H9 (cell line): ENCODE data around the gene DFFB. TPM values are rescaled to one million over a fixed set of nuclear protein-coding genes. Genes with fewer than 3 reads are reported as not detected.
A peak's percentile ranks its signal among the peaks of the same experiment; 100 is the strongest.

Source experiments
- DNase-seq: peaks from one replicate; pipeline ENCODE4 v3.0.0-alpha.2; 2017
- H2AFZ ChIP-seq: one replicate; pipeline ENCODE4 v1.6.1; 2013; ENCODE audit warnings: mild to moderate bottlenecking, low read length, control low read depth, moderate library complexity
- H2AK5ac ChIP-seq: 2 replicates; pipeline ENCODE4 v1.6.1; 2013; ENCODE audit warnings: low read length, control low read depth, mixed read lengths; ENCODE audit not compliant: insufficient read length
- H2BK120ac ChIP-seq: one replicate; pipeline ENCODE4 v1.6.1; 2013; ENCODE audit warnings: low read depth, mild to moderate bottlenecking, low read length, control low read depth, inconsistent platforms; ENCODE audit not compliant: poor library complexity, severe bottlenecking
- H2BK12ac ChIP-seq: 2 replicates; pipeline ENCODE4 v1.6.1; 2013; ENCODE audit warnings: low read length, control low read depth, mixed read lengths, low read depth; ENCODE audit not compliant: insufficient read length
- H2BK15ac ChIP-seq: 2 replicates; pipeline ENCODE4 v1.6.1; 2013; ENCODE audit warnings: low read depth, low read length, control low read depth
- H2BK20ac ChIP-seq: one replicate; pipeline ENCODE4 v1.6.1; 2013; ENCODE audit warnings: low read depth, mild to moderate bottlenecking, low read length, control low read depth, inconsistent platforms; ENCODE audit not compliant: poor library complexity, severe bottlenecking
- H2BK5ac ChIP-seq: 2 replicates; pipeline ENCODE4 v1.6.1; 2013; ENCODE audit warnings: low read length, control low read depth, mixed read lengths; ENCODE audit not compliant: insufficient read length
- H3K14ac ChIP-seq: 2 replicates; pipeline ENCODE4 v1.6.1; 2013; ENCODE audit warnings: low read length, control low read depth; ENCODE audit not compliant: insufficient read depth
- H3K18ac ChIP-seq: 2 replicates; pipeline ENCODE4 v1.6.1; 2013; ENCODE audit warnings: low read depth, mild to moderate bottlenecking, mixed read lengths, low read length, control low read depth; ENCODE audit not compliant: insufficient read length
- H3K23ac ChIP-seq: 2 replicates; pipeline ENCODE4 v1.6.1; 2013; ENCODE audit warnings: low read length, control low read depth, mixed read lengths, low read depth; ENCODE audit not compliant: insufficient read length
- H3K23me2 ChIP-seq: 2 replicates; pipeline ENCODE4 v1.6.1; 2013; ENCODE audit warnings: low read depth, mild to moderate bottlenecking, mixed read lengths, low read length, control low read depth; ENCODE audit not compliant: insufficient read length, poor library complexity, severe bottlenecking
- H3K27ac ChIP-seq: 2 replicates; pipeline ENCODE4 v1.5.1; 2013; ENCODE audit warnings: low read length, control low read depth, mixed read lengths, low read depth; ENCODE audit not compliant: insufficient read length
- H3K27me3 ChIP-seq: 2 replicates; pipeline ENCODE4 v1.6.1; 2013; ENCODE audit warnings: low read length, control low read depth, inconsistent platforms; ENCODE audit not compliant: insufficient read depth
- H3K4ac ChIP-seq: 2 replicates; pipeline ENCODE4 v1.6.1; 2013; ENCODE audit warnings: low read depth, mild to moderate bottlenecking, control low read depth, inconsistent platforms, low read length, moderate library complexity
- H3K4me1 ChIP-seq: 2 replicates; pipeline ENCODE4 v1.6.1; 2013; ENCODE audit warnings: low read length, control low read depth, inconsistent platforms; ENCODE audit not compliant: insufficient read depth
- H3K4me2 ChIP-seq: 2 replicates; pipeline ENCODE4 v1.6.1; 2013; ENCODE audit warnings: low read length, control low read depth, mixed read lengths; ENCODE audit not compliant: insufficient read length, insufficient read depth
- H3K56ac ChIP-seq: 2 replicates; pipeline ENCODE4 v1.6.1; 2013; ENCODE audit warnings: low read depth, mild to moderate bottlenecking, mixed read lengths, low read length, control low read depth; ENCODE audit not compliant: insufficient read length
- H3K79me1 ChIP-seq: 2 replicates; pipeline ENCODE4 v1.6.1; 2013; ENCODE audit warnings: low read depth, mild to moderate bottlenecking, moderate library complexity, low read length, control low read depth, inconsistent platforms; ENCODE audit not compliant: insufficient read depth, poor library complexity, severe bottlenecking
- H3K79me2 ChIP-seq: 2 replicates; pipeline ENCODE4 v1.6.1; 2013; ENCODE audit warnings: low read length, control low read depth, inconsistent platforms; ENCODE audit not compliant: insufficient read depth
- H3K9ac ChIP-seq: 2 replicates; pipeline ENCODE4 v1.6.1; 2013; ENCODE audit warnings: low read length, control low read depth, mixed read lengths; ENCODE audit not compliant: insufficient read length; ENCODE audit errors: extremely low read depth
- H3K9me3 ChIP-seq: one replicate; pipeline ENCODE4 v1.6.1; 2013; ENCODE audit warnings: low read depth, low read length, inconsistent platforms; ENCODE audit not compliant: control insufficient read depth
- H3T11ph ChIP-seq: one replicate; pipeline ENCODE4 v1.6.1; 2013; ENCODE audit warnings: mild to moderate bottlenecking, low read length, control low read depth, inconsistent platforms
- H4K20me1 ChIP-seq: one replicate; pipeline ENCODE4 v1.6.1; 2013; ENCODE audit not compliant: control insufficient read depth, insufficient read length, insufficient read depth
- H4K5ac ChIP-seq: 2 replicates; pipeline ENCODE4 v1.6.1; 2013; ENCODE audit warnings: low read depth, mild to moderate bottlenecking, mixed read lengths, low read length, control low read depth; ENCODE audit not compliant: insufficient read length
- H4K8ac ChIP-seq: replicated peaks from 2 replicates; pipeline ENCODE4 v1.6.1; 2013; ENCODE audit warnings: low read length, control low read depth, mixed read lengths, low read depth; ENCODE audit not compliant: insufficient read length
- H4K91ac ChIP-seq: 2 replicates; pipeline ENCODE4 v1.6.1; 2013; ENCODE audit warnings: low read depth, mild to moderate bottlenecking, moderate library complexity, mixed read lengths, low read length, control low read depth; ENCODE audit not compliant: insufficient read length
- H3K27ac Mint-ChIP-seq, 3 experiments: 2 replicates in 2 of 3; 3 replicates in 1 of 3; pipeline ENCODE4 v1.8.0; 2020 to 2021; ENCODE audit warnings: mixed read lengths in 3 of 3, mild to moderate bottlenecking in 1 of 3, moderate library complexity in 1 of 3
- H3K27me3 Mint-ChIP-seq: 2 replicates; pipeline ENCODE4 v1.8.0; 2021; ENCODE audit warnings: low read depth, mild to moderate bottlenecking, moderate library complexity, mixed read lengths
- H3K36me3 Mint-ChIP-seq, 3 experiments: 2 replicates in 2 of 3; 3 replicates in 1 of 3; pipeline ENCODE4 v1.8.0; 2020 to 2021; ENCODE audit warnings: low read depth in 3 of 3, mixed read lengths in 3 of 3; ENCODE audit not compliant: insufficient read depth in 1 of 3
- H3K4me1 Mint-ChIP-seq, 2 experiments: 2 replicates each; pipeline ENCODE4 v1.8.0; 2020; ENCODE audit warnings: mixed read lengths in 2 of 2
- H3K4me3 Mint-ChIP-seq, 2 experiments: 2 replicates in 1 of 2; 3 replicates in 1 of 2; pipeline ENCODE4 v1.8.0; 2020 to 2021; ENCODE audit warnings: mild to moderate bottlenecking in 2 of 2, mixed read lengths in 2 of 2, moderate library complexity in 1 of 2
- H3K9me3 Mint-ChIP-seq, 2 experiments: 2 replicates in 1 of 2; 3 replicates in 1 of 2; pipeline ENCODE4 v1.8.0; 2020; ENCODE audit warnings: mild to moderate bottlenecking in 2 of 2, mixed read lengths in 2 of 2, moderate library complexity in 1 of 2
- CTCF ChIP-seq: fragments of 200-600 bp; sonication (generic); conservative IDR thresholded peaks from 3 replicates; pipeline ENCODE4 v1.8.0; 2021; ENCODE audit warnings: antibody characterized with exemption, mild to moderate bottlenecking
- WGBS: extraction: QIAGEN DNeasy Blood & Tissue Kit; methylation state at CpG from one replicate; pipeline ENCODE4 v1.1.7; 2013; ENCODE audit warnings: missing lambda C conversion rate, low lambda C conversion rate, mixed read lengths; ENCODE audit not compliant: insufficient read length; ENCODE audit errors: extremely low coverage; 5-methylcytosine and 5-hydroxymethylcytosine counted together
- total RNA-seq: library from RNA; stranded (reverse); gene quantifications from 2 replicates; pipeline ENCODE4 v1.2.1, GENCODE V29; 2021

The DFFB gene
- total RNA-seq, 1 experiment from 2014 or later, result 9.7 TPM

GRCh38 chr1:3892748-3893147 is 35.5 kb downstream of the DFFB start:
- H2BK5ac ChIP-seq, result no peak overlapping the region
- peaks cover 11% of the 10 kb centered on the region for H3K79me1 ChIP-seq
- H3K23ac ChIP-seq, result no peak overlapping the region
- no peak overlapping the region for H2AFZ ChIP-seq
- no peak overlapping the region for H3K27ac ChIP-seq
- H4K20me1 ChIP-seq, result no peaks in the 10 kb centered on the region
- peaks cover 4 to 5% of the 10 kb centered on the region in 2 experiments; a peak in 4 of 5 replicates for H3K9me3 Mint-ChIP-seq
- H3K14ac ChIP-seq, result no peak overlapping the region
- H2BK15ac ChIP-seq, result no peak overlapping the region
- no peak overlapping the region for H3K4me3 Mint-ChIP-seq
- no peak overlapping the region for H3K9ac ChIP-seq
- TF ChIP-seq CTCF, result no peak
- H3K56ac ChIP-seq, result no peak overlapping the region
- no peak overlapping the region for H2BK120ac ChIP-seq
- no peaks in the 10 kb centered on the region for H3K9me3 ChIP-seq
- no peak for DNase-seq
- no peak overlapping the region for H2BK20ac ChIP-seq
- no peak overlapping the region for H2BK12ac ChIP-seq
- H4K8ac ChIP-seq, result no peak overlapping the region
- H3K27ac Mint-ChIP-seq, result peak overlapping the region in 1 of 3 experiments; percentile 82; a peak in 2 of 7 replicates
- H3K4me1 ChIP-seq, result no peaks in the 10 kb centered on the region
- no peak overlapping the region for H4K91ac ChIP-seq
- no peak overlapping the region for H3K4me2 ChIP-seq
- no peaks in the 10 kb centered on the region; the same call in 1 of the 2 replicates for H3K27me3 Mint-ChIP-seq
- no peak overlapping the region for H2AK5ac ChIP-seq
- H3K4me1 Mint-ChIP-seq, result peaks cover 0 to 6% of the 10 kb centered on the region in 2 experiments; a peak in 2 of 4 replicates
- no peak overlapping the region for H4K5ac ChIP-seq
- peaks cover 21% of the 10 kb centered on the region; the same call in 1 of the 2 replicates for H3K79me2 ChIP-seq
- peaks cover 27 to 53% (median 46%) of the 10 kb centered on the region in 3 experiments; a peak in 6 of 7 replicates for H3K36me3 Mint-ChIP-seq
- WGBS, result no CpG with 5 or more reads among the region's 14 CpGs
- H3K4ac ChIP-seq, result no peak overlapping the region
- H3K27me3 ChIP-seq, result no peaks in the 10 kb centered on the region
- no peak overlapping the region for H3K18ac ChIP-seq
- no peaks in the 10 kb centered on the region for H3K23me2 ChIP-seq
- H3T11ph ChIP-seq, result no peak overlapping the region
